ENCODE data around the gene PLET1.

DNA sequence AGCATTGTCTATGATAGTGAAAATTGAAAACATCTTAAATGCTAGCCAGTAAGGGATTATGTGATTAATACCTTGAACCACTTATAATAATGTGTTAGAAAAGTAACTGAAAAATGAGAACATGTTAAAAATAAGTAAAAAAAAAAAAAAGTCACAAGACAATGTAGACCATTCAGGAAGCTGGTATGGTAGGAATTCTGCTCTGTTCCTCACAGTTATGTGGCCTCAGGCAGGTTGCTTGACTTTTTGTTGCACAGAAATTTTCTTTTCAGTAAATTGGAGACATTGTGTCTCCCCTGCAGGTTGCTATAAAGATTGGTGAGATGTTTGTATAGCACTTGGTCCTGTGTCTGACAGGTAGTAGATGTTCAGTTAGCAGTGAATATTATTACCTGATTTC, 17.3 kb upstream of the PLET1 start:
- TF ChIP-seq POLR2A (IDR thresholded peaks at IDR 0.05; ENCODE audit: low read length) (no peak), GATA1 (IDR thresholded peaks at IDR 0.05; ENCODE audit: low read depth, low read length) (no peak)
